ENCODE data around the gene AGMO. TPM values are rescaled to one million over a fixed set of nuclear protein-coding genes. Genes with fewer than 3 reads are reported as not detected.

AGMO gene
- total RNA-seq, 2 experiments from 2014 or later = not detected

DNA sequence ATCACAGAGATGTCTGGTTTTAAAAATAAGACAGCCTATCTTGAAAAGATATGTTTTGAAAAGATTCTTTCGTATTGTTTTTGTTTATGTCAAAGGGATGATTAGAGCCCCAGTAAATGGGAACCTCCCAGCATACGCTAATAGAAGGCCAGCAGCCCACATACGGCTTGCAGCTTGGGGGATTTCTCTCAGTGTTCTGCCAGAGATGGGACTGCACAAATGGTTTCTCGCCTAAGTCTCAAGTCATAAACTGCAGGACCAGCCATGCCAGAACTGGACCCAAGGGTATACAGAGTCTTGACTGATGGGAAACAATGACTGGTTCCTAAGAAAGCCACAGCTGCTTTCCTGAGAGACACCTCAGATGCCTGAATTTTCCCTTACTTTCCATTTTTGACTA is 352.4 kb downstream of the AGMO start:
- Mint-ChIP-seq H3K9me3 (no peaks in the 10 kb centered on the region), H3K4me3 (no peak overlapping the region), H3K4me1 (ENCODE audit: low read depth) (no peaks in the 10 kb centered on the region), H3K27ac (no peak overlapping the region), H3K27me3 (no peaks in the 10 kb centered on the region), H3K36me3 (ENCODE audit: low read depth) (no peaks in the 10 kb centered on the region)
- ATAC-seq (no peak), DNase-seq (no peak)
- intact Hi-C loops (cut with micrococcal nuclease) = no loop called here
- POLR2A ChIA-PET = no interaction called here
- TF ChIP-seq, protein P1, sequence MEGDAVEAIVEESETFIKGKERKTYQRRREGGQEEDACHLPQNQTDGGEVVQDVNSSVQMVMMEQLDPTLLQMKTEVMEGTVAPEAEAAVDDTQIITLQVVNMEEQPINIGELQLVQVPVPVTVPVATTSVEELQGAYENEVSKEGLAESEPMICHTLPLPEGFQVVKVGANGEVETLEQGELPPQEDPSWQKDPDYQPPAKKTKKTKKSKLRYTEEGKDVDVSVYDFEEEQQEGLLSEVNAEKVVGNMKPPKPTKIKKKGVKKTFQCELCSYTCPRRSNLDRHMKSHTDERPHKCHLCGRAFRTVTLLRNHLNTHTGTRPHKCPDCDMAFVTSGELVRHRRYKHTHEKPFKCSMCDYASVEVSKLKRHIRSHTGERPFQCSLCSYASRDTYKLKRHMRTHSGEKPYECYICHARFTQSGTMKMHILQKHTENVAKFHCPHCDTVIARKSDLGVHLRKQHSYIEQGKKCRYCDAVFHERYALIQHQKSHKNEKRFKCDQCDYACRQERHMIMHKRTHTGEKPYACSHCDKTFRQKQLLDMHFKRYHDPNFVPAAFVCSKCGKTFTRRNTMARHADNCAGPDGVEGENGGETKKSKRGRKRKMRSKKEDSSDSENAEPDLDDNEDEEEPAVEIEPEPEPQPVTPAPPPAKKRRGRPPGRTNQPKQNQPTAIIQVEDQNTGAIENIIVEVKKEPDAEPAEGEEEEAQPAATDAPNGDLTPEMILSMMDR (IDR thresholded peaks at IDR 0.05) = no peak
- CTCF ChIA-PET = no interaction called here

DNA sequence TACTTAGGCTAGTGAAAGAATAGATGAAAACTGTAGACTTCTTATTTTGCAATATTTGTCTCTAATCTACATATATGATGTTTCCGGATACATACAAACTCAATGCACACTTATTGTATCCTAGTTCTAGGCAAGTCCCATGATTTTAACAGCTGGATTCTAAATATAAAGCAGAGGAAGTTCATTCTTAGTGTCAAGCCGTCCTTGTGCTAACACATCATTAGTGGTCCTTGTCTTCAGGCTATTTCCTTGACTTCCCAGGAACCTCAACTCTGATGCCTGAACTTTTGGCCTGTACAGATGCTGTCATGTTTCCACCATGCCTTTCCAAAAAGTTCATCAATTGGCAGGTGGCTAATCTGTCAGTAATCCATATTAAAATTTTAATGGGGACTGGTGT is 357.4 kb downstream of the AGMO start:
- Mint-ChIP-seq H3K4me3 (no peak overlapping the region), H3K27me3 (no peaks in the 10 kb centered on the region), H3K36me3 (ENCODE audit: low read depth) (no peaks in the 10 kb centered on the region), H3K27ac (no peak overlapping the region), H3K4me1 (ENCODE audit: low read depth) (no peaks in the 10 kb centered on the region), H3K9me3 (peaks cover 2% of the 10 kb centered on the region)
- DNase-seq (no peak), ATAC-seq (no peak)
- ChIA-PET POLR2A (no interaction called here), CTCF (no interaction called here)
- TF ChIP-seq, protein P1 (IDR thresholded peaks at IDR 0.05) = no peak
- intact Hi-C loops (cut with micrococcal nuclease) = no loop called here

DNA sequence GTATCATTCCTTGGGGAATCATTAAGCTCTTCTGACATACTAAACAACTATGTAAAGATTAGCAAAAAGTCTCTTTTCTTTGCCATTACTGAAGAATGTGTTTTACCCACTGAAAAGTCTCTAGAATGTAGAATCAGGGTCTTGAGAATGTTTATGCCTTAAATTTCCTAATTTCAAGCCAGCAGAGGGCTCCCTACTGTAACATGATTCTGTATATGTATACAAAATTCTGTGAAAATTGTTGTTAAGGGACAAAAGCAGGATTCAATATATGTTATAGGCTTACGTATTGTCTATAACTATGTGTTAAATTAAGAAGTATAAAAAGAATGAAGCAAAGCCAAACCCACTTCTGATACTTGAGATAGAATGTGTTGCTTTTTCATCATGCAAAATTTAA is 362.3 kb downstream of the AGMO start:
- no peak for DNase-seq
- CTCF ChIA-PET = no interaction called here
- no peaks in the 10 kb centered on the region for H3K4me1 Mint-ChIP-seq (ENCODE audit: low read depth)
- POLR2A ChIA-PET = no interaction called here
- intact Hi-C loops (cut with micrococcal nuclease) = no loop called here
- ATAC-seq = no peak
- no peaks in the 10 kb centered on the region for H3K27me3 Mint-ChIP-seq
- no peaks in the 10 kb centered on the region for H3K36me3 Mint-ChIP-seq (ENCODE audit: low read depth)
- TF ChIP-seq, protein P1 (IDR thresholded peaks at IDR 0.05) = no peak
- peaks cover 11% of the 10 kb centered on the region for H3K9me3 Mint-ChIP-seq
- H3K27ac Mint-ChIP-seq = no peak overlapping the region
- no peak overlapping the region for H3K4me3 Mint-ChIP-seq

DNA sequence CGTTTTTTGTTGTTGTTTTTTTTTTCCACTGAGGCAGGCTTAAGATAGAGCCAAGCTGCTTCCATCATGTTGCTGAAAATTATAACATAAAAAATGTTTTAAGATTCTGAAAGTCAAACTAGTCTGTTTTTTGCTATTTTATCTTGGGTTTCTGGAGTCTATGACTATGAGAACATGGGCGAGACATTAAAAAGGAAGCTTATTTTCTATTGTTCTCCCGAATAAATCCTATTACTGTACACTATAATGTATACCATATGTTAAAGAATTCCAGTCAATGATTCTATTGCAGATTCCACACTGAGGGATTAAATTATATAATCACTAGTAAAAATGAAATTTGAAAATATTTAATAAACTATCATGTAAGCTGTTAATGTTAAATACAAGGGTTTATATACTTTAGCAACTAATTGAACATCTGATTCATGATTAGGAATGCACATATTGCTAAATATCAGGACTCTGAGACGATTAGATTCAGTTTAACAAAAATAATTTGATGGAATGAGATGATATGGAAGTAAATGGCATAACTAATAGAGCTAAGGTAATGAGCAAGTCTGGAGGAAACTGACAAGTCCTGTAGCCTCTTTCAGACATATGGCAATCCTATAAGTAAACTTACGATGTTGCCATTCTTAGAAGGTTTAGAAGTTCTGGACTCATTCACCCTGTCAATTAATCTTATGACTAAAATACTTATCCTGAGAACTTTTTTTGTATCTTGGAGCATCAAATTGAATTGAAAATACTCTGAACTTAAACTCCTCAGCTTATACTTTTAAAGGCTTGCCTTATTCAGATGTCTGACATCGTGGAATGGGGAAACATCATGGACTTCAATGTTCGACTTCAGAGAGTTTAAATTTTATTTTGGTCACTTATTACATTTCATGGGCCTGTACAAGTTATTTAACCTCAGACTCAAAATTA is 364.5 kb downstream of the AGMO start:
- H3K4me1 Mint-ChIP-seq (ENCODE audit: low read depth) = no peaks in the 10 kb centered on the region
- peaks cover 11% of the 10 kb centered on the region for H3K9me3 Mint-ChIP-seq
- intact Hi-C loops (cut with micrococcal nuclease) = no loop called here
- H3K36me3 Mint-ChIP-seq (ENCODE audit: low read depth) = no peaks in the 10 kb centered on the region
- TF ChIP-seq, protein P1 (IDR thresholded peaks at IDR 0.05) = no peak
- ATAC-seq (no peak), DNase-seq (no peak)
- ChIA-PET CTCF (no interaction called here), POLR2A (no interaction called here)
- no peak overlapping the region for H3K4me3 Mint-ChIP-seq
- no peaks in the 10 kb centered on the region for H3K27me3 Mint-ChIP-seq
- no peak overlapping the region for H3K27ac Mint-ChIP-seq

DNA sequence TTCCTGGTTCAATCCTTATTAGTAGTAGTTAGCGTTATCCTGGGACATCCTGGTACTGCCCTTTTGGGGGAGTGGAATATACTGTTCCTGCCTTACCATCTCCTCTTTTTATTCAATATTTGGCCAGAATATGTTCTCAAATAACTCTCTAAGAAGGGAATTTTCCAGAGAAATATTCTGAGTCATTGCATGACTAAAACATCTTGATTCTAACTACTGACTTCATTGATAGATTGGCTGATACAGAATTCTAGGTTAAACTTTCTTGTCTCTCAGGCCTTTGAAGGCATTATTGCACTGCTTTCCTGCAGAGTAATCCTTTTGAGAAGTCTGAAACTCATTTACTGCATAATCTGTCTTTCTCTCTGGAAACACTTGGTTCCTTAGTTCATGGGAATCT is 383.8 kb downstream of the AGMO start:
- Mint-ChIP-seq H3K27me3 (no peaks in the 10 kb centered on the region), H3K27ac (no peak overlapping the region), H3K4me3 (no peak overlapping the region), H3K36me3 (ENCODE audit: low read depth) (no peaks in the 10 kb centered on the region), H3K4me1 (ENCODE audit: low read depth) (no peaks in the 10 kb centered on the region), H3K9me3 (peaks cover 4% of the 10 kb centered on the region)
- POLR2A ChIA-PET = no interaction called here
- TF ChIP-seq, protein P1 (IDR thresholded peaks at IDR 0.05) = no peak
- DNase-seq (no peak), ATAC-seq (no peak)
- intact Hi-C loops (cut with micrococcal nuclease) = no loop called here
- CTCF ChIA-PET = no interaction called here
